ENCODE results near the gene RPS18. TPM values are rescaled to one million over a fixed set of nuclear protein-coding genes. Genes with fewer than 3 reads are reported as not detected.

The RPS18 gene
- total RNA-seq, 1 experiment from 2014 or later = 2,442 TPM

DNA sequence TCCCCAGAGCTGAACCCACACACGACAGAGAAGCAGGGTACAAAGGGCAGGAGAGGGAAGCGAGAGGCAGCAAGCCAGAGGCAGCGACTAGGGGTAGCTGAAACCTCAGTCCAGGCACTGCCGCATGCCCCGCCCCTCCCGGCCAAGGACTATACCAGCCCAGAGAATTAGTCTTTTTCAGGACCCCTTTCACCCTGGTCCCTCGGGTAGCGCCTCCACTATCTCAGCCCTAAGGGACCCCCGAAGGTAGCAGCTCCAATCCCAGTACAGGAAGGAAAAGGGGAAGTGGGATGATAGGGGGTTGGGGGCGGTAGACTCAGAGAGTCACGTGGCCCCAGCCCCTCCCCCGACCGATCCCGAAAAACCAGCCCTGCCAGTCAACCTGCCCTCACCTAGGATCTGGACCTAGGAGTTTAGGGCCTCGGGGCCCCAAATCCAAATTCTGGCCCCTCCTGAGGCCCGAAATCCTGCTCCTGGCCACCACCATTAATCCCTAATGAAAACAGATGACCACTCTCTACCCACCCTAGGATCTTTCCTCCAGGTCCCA is 25.6 kb downstream of the RPS18 start:
- peaks cover 40% of the 10 kb centered on the region for H3F3A ChIP-seq (ENCODE audit: insufficient read depth, low read depth)
- H3K27me3 ChIP-seq (ENCODE audit: insufficient read depth, low read depth) = no peaks in the 10 kb centered on the region
- peak; percentile 73 to 89 for DNase-seq
- TF ChIP-seq EZH2 (IDR thresholded peaks at IDR 0.05; ENCODE audit: low read depth) = no peak
- TF ChIP-seq, protein P1, sequence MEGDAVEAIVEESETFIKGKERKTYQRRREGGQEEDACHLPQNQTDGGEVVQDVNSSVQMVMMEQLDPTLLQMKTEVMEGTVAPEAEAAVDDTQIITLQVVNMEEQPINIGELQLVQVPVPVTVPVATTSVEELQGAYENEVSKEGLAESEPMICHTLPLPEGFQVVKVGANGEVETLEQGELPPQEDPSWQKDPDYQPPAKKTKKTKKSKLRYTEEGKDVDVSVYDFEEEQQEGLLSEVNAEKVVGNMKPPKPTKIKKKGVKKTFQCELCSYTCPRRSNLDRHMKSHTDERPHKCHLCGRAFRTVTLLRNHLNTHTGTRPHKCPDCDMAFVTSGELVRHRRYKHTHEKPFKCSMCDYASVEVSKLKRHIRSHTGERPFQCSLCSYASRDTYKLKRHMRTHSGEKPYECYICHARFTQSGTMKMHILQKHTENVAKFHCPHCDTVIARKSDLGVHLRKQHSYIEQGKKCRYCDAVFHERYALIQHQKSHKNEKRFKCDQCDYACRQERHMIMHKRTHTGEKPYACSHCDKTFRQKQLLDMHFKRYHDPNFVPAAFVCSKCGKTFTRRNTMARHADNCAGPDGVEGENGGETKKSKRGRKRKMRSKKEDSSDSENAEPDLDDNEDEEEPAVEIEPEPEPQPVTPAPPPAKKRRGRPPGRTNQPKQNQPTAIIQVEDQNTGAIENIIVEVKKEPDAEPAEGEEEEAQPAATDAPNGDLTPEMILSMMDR (conservative IDR thresholded peaks at IDR 0.05) = no peak
- no peaks in the 10 kb centered on the region for H3K9me2 ChIP-seq (ENCODE audit: insufficient read depth)
- H4K20me1 ChIP-seq (ENCODE audit: insufficient read depth) = no peaks in the 10 kb centered on the region; the same call in 1 of the 2 replicates
- peak overlapping the region; percentile 88 for H3K27ac ChIP-seq
- ChIA-PET POLR2A (ENCODE audit: unreplicated experiment) (interaction anchor here (0.6 to 1.0 kb wide), 9 partner anchors 8 to 1559 kb away, joined by 3 to 9 read pairs (median 5); partner anchors contain the start of genes PFDN6, RPS18, VPS52 and WDR46), CTCF (interaction anchor here (0.6 kb wide), 2 partner anchors 10 to 28 kb away, joined by 3 to 5 read pairs; no protein-coding TSS in a partner anchor)
- H3K4me2 ChIP-seq = peak overlapping the region; percentile 99
- no peaks in the 10 kb centered on the region for H3K9me3 ChIP-seq (ENCODE audit: insufficient read depth, low read depth)
- H3K36me3 ChIP-seq (ENCODE audit: low read depth) = peaks cover 2% of the 10 kb centered on the region; the same call in 1 of the 2 replicates
- peak overlapping the region; percentile 74 for H2AFZ ChIP-seq
- BruUV-seq (replicated peaks) = no TSS peak
- peaks cover 50% of the 10 kb centered on the region for H3K79me2 ChIP-seq (ENCODE audit: low read depth)
- H3K4me3 ChIP-seq = peak overlapping the region; percentile 75
- H3K4me1 ChIP-seq (replicated peaks; ENCODE audit: insufficient read depth) = peaks cover 23% of the 10 kb centered on the region
- intact Hi-C loops (cut with micrococcal nuclease; ENCODE audit: unreplicated experiment) = loop anchor here (5.0 kb wide), 1 partner anchor 115 kb away; the partner anchor contains the start of gene PHF1

DNA sequence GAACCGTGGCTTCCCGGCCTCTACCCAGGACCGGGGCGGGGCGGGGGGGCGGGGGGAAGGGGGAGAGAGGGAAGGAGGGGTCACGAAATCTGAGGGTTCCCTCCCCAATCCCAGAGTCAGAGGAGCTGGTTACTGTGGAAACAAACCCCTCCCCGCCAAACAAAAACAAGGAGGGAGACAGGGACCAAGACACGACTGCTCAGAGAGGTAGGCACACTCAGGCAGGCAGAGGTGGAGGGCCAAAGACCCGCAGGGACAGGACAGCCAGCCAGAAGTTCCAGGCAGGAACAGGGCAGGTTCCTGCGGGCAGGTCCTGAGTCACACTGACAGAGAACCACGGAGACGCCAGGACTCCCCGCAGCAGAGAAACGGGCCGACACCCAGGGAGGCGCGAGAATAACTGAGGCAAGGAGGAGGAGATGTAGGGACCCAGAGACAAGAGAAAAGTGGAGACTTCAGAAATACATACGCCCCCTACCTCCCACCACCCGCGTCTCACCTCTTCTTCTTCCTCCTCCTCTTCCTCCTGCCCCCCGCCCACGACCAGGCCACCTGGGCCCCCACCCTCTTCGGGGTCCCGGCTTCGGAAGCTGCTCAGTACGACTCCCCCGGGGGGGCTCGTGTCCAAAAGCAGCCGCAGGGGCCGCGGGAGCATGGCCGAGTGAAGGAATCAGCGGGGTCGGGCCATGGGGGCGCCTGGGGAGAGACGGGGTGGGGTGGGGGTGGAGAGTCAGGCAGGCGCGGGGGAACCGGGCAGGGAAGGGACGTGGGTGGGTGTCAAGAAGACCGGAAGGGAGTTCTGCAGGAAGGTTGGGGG is 26.3 kb downstream of the RPS18 start:
- CTCF ChIA-PET = interaction anchor here (0.5 to 0.6 kb wide), 2 partner anchors 11 to 884 kb away, joined by 5 to 8 read pairs; no protein-coding TSS in a partner anchor
- H3K27ac ChIP-seq = peak overlapping the region; percentile 88
- no TSS peak for BruUV-seq (replicated peaks)
- H3F3A ChIP-seq (ENCODE audit: insufficient read depth, low read depth) = peaks cover 39% of the 10 kb centered on the region
- DNase-seq = peak; percentile 85 to 89
- no peaks in the 10 kb centered on the region for H3K9me3 ChIP-seq (ENCODE audit: insufficient read depth, low read depth)
- H3K4me1 ChIP-seq (replicated peaks; ENCODE audit: insufficient read depth) = peaks cover 23% of the 10 kb centered on the region
- peak overlapping the region; percentile 99 for H3K4me2 ChIP-seq
- no peaks in the 10 kb centered on the region for H3K27me3 ChIP-seq (ENCODE audit: insufficient read depth, low read depth)
- POLR2A ChIA-PET (ENCODE audit: unreplicated experiment) = interaction anchor here (0.6 to 1.6 kb wide), 9 partner anchors 9 to 1560 kb away, joined by 3 to 25 read pairs (median 5); partner anchors contain the start of genes PFDN6, RPS18, VPS52 and WDR46
- intact Hi-C loops (cut with micrococcal nuclease; ENCODE audit: unreplicated experiment) = loop anchor here (2.0 to 5.0 kb wide), 4 partner anchors 15 to 114 kb away; partner anchors contain the start of genes B3GALT4, PHF1, RXRB and SLC39A7
- peaks cover 57% of the 10 kb centered on the region for H3K79me2 ChIP-seq (ENCODE audit: low read depth)
- peak overlapping the region; percentile 75 for H3K4me3 ChIP-seq
- H3K36me3 ChIP-seq (ENCODE audit: low read depth) = no peaks in the 10 kb centered on the region
- H3K9me2 ChIP-seq (ENCODE audit: insufficient read depth) = no peaks in the 10 kb centered on the region
- no peak for TF ChIP-seq EZH2 (IDR thresholded peaks at IDR 0.05; ENCODE audit: low read depth)
- TF ChIP-seq, protein P1 (conservative IDR thresholded peaks at IDR 0.05) = no peak
- peak overlapping the region; percentile 74 for H2AFZ ChIP-seq
- no peaks in the 10 kb centered on the region; the same call in 1 of the 2 replicates for H4K20me1 ChIP-seq (ENCODE audit: insufficient read depth)

DNA sequence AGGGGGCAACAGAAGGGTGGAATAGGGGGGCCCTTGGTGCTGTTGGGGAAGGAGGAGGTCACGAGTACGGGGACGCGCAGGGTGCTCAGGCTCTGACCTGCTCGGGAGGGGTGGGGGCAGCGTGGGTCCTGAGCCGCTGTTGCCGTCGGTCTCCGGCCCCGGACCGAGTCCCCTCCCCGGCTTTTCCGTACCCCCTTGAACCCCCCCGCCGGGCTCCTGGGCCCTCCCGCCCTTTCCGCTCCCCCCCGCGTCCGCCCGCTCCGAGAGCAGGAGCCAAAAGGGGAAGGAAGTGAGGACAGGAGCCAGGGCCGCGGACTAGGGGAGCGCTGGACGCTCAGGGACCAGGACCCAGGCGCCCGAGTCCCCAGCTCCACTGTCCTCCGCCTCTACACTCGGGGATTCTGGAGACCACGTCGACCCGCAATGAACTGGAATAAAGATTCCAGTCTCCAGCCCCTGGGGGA is 26.9 kb downstream of the RPS18 start, which contains the start of gene RGL2:
RGL2 (minus strand) TSS at position 170 of the 464 bp plus-strand sequence. CDS start 332 bp downstream, outside the sequence.
- BruUV-seq (replicated peaks) = no TSS peak
- Histone ChIP-seq H3K9me3 (ENCODE audit: insufficient read depth, low read depth) (no peaks in the 10 kb centered on the region), H3K9me2 (ENCODE audit: insufficient read depth) (no peaks in the 10 kb centered on the region), H3K27ac (peak within 1 kb of the TSS; percentile 88), H3F3A (ENCODE audit: insufficient read depth, low read depth) (peaks cover 42% of the 10 kb centered on the region), H3K27me3 (ENCODE audit: insufficient read depth, low read depth) (no peaks in the 10 kb centered on the region), H3K4me2 (peak within 1 kb of the TSS; percentile 99), H2AFZ (peak within 1 kb of the TSS; percentile 74), H3K79me2 (ENCODE audit: low read depth) (peaks cover 58% of the 10 kb centered on the region), H4K20me1 (ENCODE audit: insufficient read depth) (no peaks in the 10 kb centered on the region; the same call in 1 of the 2 replicates), H3K4me3 (peak within 1 kb of the TSS; percentile 75), H3K36me3 (ENCODE audit: low read depth) (no peaks in the 10 kb centered on the region), H3K4me1 (replicated peaks; ENCODE audit: insufficient read depth) (peaks cover 23% of the 10 kb centered on the region)
- ChIA-PET CTCF (interaction anchor here (0.5 kb wide), 1 partner anchor 884 kb away, joined by 8 read pairs; no protein-coding TSS in a partner anchor), POLR2A (ENCODE audit: unreplicated experiment) (interaction anchor here (0.7 to 1.6 kb wide), 7 partner anchors 9 to 634 kb away, joined by 3 to 25 read pairs (median 5); partner anchors contain the start of gene ZBTB22)
- DNase-seq = peak; percentile 33 to 61
- TF ChIP-seq, protein P1 (conservative IDR thresholded peaks at IDR 0.05) = no peak
- TF ChIP-seq EZH2 (IDR thresholded peaks at IDR 0.05; ENCODE audit: low read depth) = no peak
- intact Hi-C loops (cut with micrococcal nuclease; ENCODE audit: unreplicated experiment) = loop anchor here (1.0 to 5.0 kb wide), 5 partner anchors 14 to 113 kb away; partner anchors contain the start of genes B3GALT4, KIFC1, PHF1 and RXRB
